Subcutaneous abdominal adipose tissue (tissue), 5 donors: ENCODE results near the gene TTC23.

Experiments
- H3K27ac ChIP-seq: one replicate; pipeline ENCODE4 v1.7.0; 2013; ENCODE audit warnings: low read depth, mild to moderate bottlenecking, inconsistent platforms, low read length, moderate library complexity
- H3K27me3 ChIP-seq, 5 donors: one replicate each; pipeline ENCODE4 v1.7.0; 2013; ENCODE audit warnings: low read length in 5 of 5, inconsistent platforms in 1 of 5; ENCODE audit not compliant: control insufficient read depth in 5 of 5, insufficient read depth in 4 of 5
- H3K36me3 ChIP-seq, 5 donors: one replicate each; pipeline ENCODE4 v1.7.0; 2013; ENCODE audit warnings: low read length in 5 of 5; ENCODE audit not compliant: control insufficient read depth in 5 of 5, insufficient read depth in 5 of 5
- H3K4me1 ChIP-seq, 5 donors: one replicate each; pipeline ENCODE4 v1.7.0; 2013; ENCODE audit warnings: low read length in 5 of 5, mild to moderate bottlenecking in 3 of 5, moderate library complexity in 1 of 5; ENCODE audit not compliant: control insufficient read depth in 5 of 5, insufficient read depth in 5 of 5
- H3K4me3 ChIP-seq, 5 donors: one replicate each; pipeline ENCODE4 v1.7.0; 2013; ENCODE audit warnings: low read length in 5 of 5, low read depth in 1 of 5
- H3K9ac ChIP-seq, 5 donors: one replicate each; pipeline ENCODE4 v1.7.0; 2013; ENCODE audit warnings: low read length in 5 of 5, mild to moderate bottlenecking in 4 of 5, moderate library complexity in 3 of 5
- H3K9me3 ChIP-seq, 5 donors: one replicate each; pipeline ENCODE4 v1.7.0; 2013; ENCODE audit warnings: low read length in 5 of 5; ENCODE audit not compliant: control insufficient read depth in 5 of 5
- donor health status: healthy.
- donor health status: healthy.
- donor health status: healthy.
- donor health status: healthy.
- donor health status: healthy.

TTC23 gene

GRCh38 chr15:99275525-99276128 lies 26.2 kb upstream of the TTC23 start:
- Histone ChIP-seq H3K9me3 (no peaks in the 10 kb centered on the region), H3K9ac (no peak overlapping the region), H3K4me3 (no peak overlapping the region), H3K27ac (no peak overlapping the region), H3K4me1 (peaks cover 0 to 3% (median 0%) of the 10 kb centered on the region in 5 donors), H3K36me3 (peaks cover 0 to 8% (median 0%) of the 10 kb centered on the region in 5 donors), H3K27me3 (no peaks in the 10 kb centered on the region)

- H3K9me3 ChIP-seq: no peaks in the 10 kb centered on the region
- peaks cover 0 to 3% (median 0%) of the 10 kb centered on the region in 5 donors for H3K4me1 ChIP-seq
- peaks cover 0 to 8% (median 0%) of the 10 kb centered on the region in 5 donors for H3K36me3 ChIP-seq
Measured at GRCh38 chr15:99275061-99275460, 25.7 kb upstream of the TTC23 start.

GRCh38 chr15:99273801-99274200 lies 24.4 kb upstream of the TTC23 start:
- peaks cover 0 to 1% (median 0%) of the 10 kb centered on the region in 5 donors for H3K36me3 ChIP-seq
- no peak overlapping the region for H3K4me3 ChIP-seq
- H3K9me3 ChIP-seq: no peaks in the 10 kb centered on the region
- no peak overlapping the region for H3K9ac ChIP-seq
- no peaks in the 10 kb centered on the region for H3K27me3 ChIP-seq
- no peak overlapping the region for H3K27ac ChIP-seq
- peaks cover 0 to 3% (median 0%) of the 10 kb centered on the region in 5 donors for H3K4me1 ChIP-seq

More at GRCh38 chr15:99275061-99275460, 25.7 kb upstream of the TTC23 start:
- Histone ChIP-seq H3K4me3 (no peak overlapping the region), H3K27ac (no peak overlapping the region), H3K27me3 (no peaks in the 10 kb centered on the region), H3K9ac (no peak overlapping the region)

GRCh38 chr15:99268431-99268830 lies 19.1 kb upstream of the TTC23 start:
- Histone ChIP-seq H3K9ac (no peak overlapping the region), H3K4me1 (no peaks in the 10 kb centered on the region), H3K27me3 (no peaks in the 10 kb centered on the region), H3K36me3 (no peaks in the 10 kb centered on the region), H3K27ac (no peak overlapping the region), H3K9me3 (no peaks in the 10 kb centered on the region), H3K4me3 (no peak overlapping the region)

GRCh38 chr15:99267957-99268356 lies 18.6 kb upstream of the TTC23 start:
- Histone ChIP-seq H3K4me3 (no peak overlapping the region), H3K36me3 (no peaks in the 10 kb centered on the region), H3K27me3 (no peaks in the 10 kb centered on the region), H3K27ac (no peak overlapping the region), H3K9ac (no peak overlapping the region), H3K9me3 (no peaks in the 10 kb centered on the region), H3K4me1 (no peaks in the 10 kb centered on the region)

- H3K9ac ChIP-seq: no peak overlapping the region
Measured at GRCh38 chr15:99265541-99266070, 16.2 kb upstream of the TTC23 start.

GRCh38 chr15:99264125-99264524 lies 14.7 kb upstream of the TTC23 start:
- no peak overlapping the region for H3K27ac ChIP-seq
- no peaks in the 10 kb centered on the region for H3K4me1 ChIP-seq
- H3K36me3 ChIP-seq: peaks cover 0 to 2% (median 0%) of the 10 kb centered on the region in 5 donors

More at GRCh38 chr15:99265541-99266070, 16.2 kb upstream of the TTC23 start:
- H3K36me3 ChIP-seq: peaks cover 0 to 2% (median 0%) of the 10 kb centered on the region in 5 donors
- H3K4me3 ChIP-seq: no peak overlapping the region
- no peaks in the 10 kb centered on the region for H3K9me3 ChIP-seq
- H3K4me1 ChIP-seq: no peaks in the 10 kb centered on the region
- no peak overlapping the region for H3K27ac ChIP-seq
- no peaks in the 10 kb centered on the region for H3K27me3 ChIP-seq

GRCh38 chr15:99257107-99257750 lies 7.8 kb upstream of the TTC23 start:
- H3K27ac ChIP-seq: no peak overlapping the region
- no peaks in the 10 kb centered on the region for H3K27me3 ChIP-seq
- no peak overlapping the region for H3K9ac ChIP-seq
- peaks cover 3 to 7% (median 4%) of the 10 kb centered on the region in 5 donors for H3K36me3 ChIP-seq
- H3K4me1 ChIP-seq: peaks cover 0 to 10% (median 5%) of the 10 kb centered on the region in 5 donors
- no peaks in the 10 kb centered on the region for H3K9me3 ChIP-seq
- H3K4me3 ChIP-seq: no peak overlapping the region

More at GRCh38 chr15:99264125-99264524, 14.7 kb upstream of the TTC23 start:
- Histone ChIP-seq H3K4me3 (no peak overlapping the region), H3K9me3 (no peaks in the 10 kb centered on the region), H3K27me3 (no peaks in the 10 kb centered on the region), H3K9ac (no peak overlapping the region)

- Histone ChIP-seq H3K4me3 (no peak overlapping the region), H3K27me3 (no peaks in the 10 kb centered on the region), H3K9me3 (no peaks in the 10 kb centered on the region), H3K36me3 (peaks cover 3 to 6% (median 4%) of the 10 kb centered on the region in 5 donors), H3K27ac (no peak overlapping the region), H3K9ac (no peak overlapping the region), H3K4me1 (peaks cover 8 to 27% (median 24%) of the 10 kb centered on the region in 5 donors)
Measured at GRCh38 chr15:99253381-99254090, 4.2 kb upstream of the TTC23 start.
